ENCODE results near the gene PPP4C. TPM values are rescaled to one million over a fixed set of nuclear protein-coding genes. Genes with fewer than 3 reads are reported as not detected.

The PPP4C gene
- total RNA-seq, 6 experiments from 2014 or later: 111 to 135 (median 123) TPM

- H3K27ac Mint-ChIP-seq: 0 out of 2 replicates have a peak overlapping the region, but pooled peaks have one; percentile 34
- peaks cover 41% of the 10 kb centered on the region for H3K4me1 Mint-ChIP-seq (ENCODE audit: low read depth)
- peaks cover 8% of the 10 kb centered on the region for H3K36me3 Mint-ChIP-seq (ENCODE audit: low read depth)
- no peaks in the 10 kb centered on the region for H3K9me3 Mint-ChIP-seq
- TF ChIP-seq CTCF (IDR thresholded peaks at IDR 0.05): no peak
- no peak overlapping the region for H3K4me3 Mint-ChIP-seq
- no peak for DNase-seq
- peaks cover 2% of the 10 kb centered on the region; the same call in 1 of the 2 replicates for H3K27me3 Mint-ChIP-seq (ENCODE audit: insufficient read depth)
Observed at GRCh38 chr16:30088237-30088831, 12.5 kb downstream of the PPP4C start.

- H3K36me3 Mint-ChIP-seq (ENCODE audit: low read depth): peaks cover 8% of the 10 kb centered on the region
- DNase-seq: no peak
- H3K27me3 Mint-ChIP-seq (ENCODE audit: insufficient read depth): peaks cover 2% of the 10 kb centered on the region; the same call in 1 of the 2 replicates
- no peak for TF ChIP-seq CTCF (IDR thresholded peaks at IDR 0.05)
- H3K9me3 Mint-ChIP-seq: no peaks in the 10 kb centered on the region
- H3K27ac Mint-ChIP-seq: peak overlapping the region; percentile 85; the same call in 1 of the 2 replicates
- peaks cover 41% of the 10 kb centered on the region for H3K4me1 Mint-ChIP-seq (ENCODE audit: low read depth)
- H3K4me3 Mint-ChIP-seq: no peak overlapping the region
Observed at GRCh38 chr16:30088832-30089624, 13.2 kb downstream of the PPP4C start.

GRCh38 chr16:30090610-30091331 is 15.0 kb downstream of the PPP4C start:
- DNase-seq: no peak
- Mint-ChIP-seq H3K9me3 (no peaks in the 10 kb centered on the region), H3K27me3 (ENCODE audit: insufficient read depth) (peaks cover 5% of the 10 kb centered on the region), H3K36me3 (ENCODE audit: low read depth) (peaks cover 8% of the 10 kb centered on the region), H3K4me3 (peak overlapping the region; percentile 52), H3K27ac (peak overlapping the region; percentile 85), H3K4me1 (ENCODE audit: low read depth) (peaks cover 48% of the 10 kb centered on the region)
- TF ChIP-seq CTCF (IDR thresholded peaks at IDR 0.05): no peak

- peaks cover 48% of the 10 kb centered on the region for H3K4me1 Mint-ChIP-seq (ENCODE audit: low read depth)
- H3K9me3 Mint-ChIP-seq: peaks cover 4% of the 10 kb centered on the region
- H3K27me3 Mint-ChIP-seq (ENCODE audit: insufficient read depth): peaks cover 7% of the 10 kb centered on the region
- peak within 1 kb of the TSS; percentile 90 for H3K27ac Mint-ChIP-seq
- peak within 1 kb of the TSS; percentile 88 for H3K4me3 Mint-ChIP-seq
- TF ChIP-seq CTCF (IDR thresholded peaks at IDR 0.05): peak; percentile 79
- DNase-seq: peak; percentile 90
- peaks cover 10% of the 10 kb centered on the region for H3K36me3 Mint-ChIP-seq (ENCODE audit: low read depth)
Observed at GRCh38 chr16:30091474-30092372, 15.9 kb downstream of the PPP4C start, which contains the start of gene TBX6. Gene TBX6, minus strand, starts transcription at chr16:30091924. Its CDS starts 731 bp downstream, at chr16:30091193.
